SK-N-MC (cell line): ENCODE data around the gene GLUL.
"Not testable (repeated sequence)": the region's sequence is repeated elsewhere in the genome, so short reads cannot be mapped to it uniquely, and the experiment has no call there.

ENCODE experiments used
- DNase-seq: peaks from one replicate; pipeline ENCODE4 v3.0.0-alpha.2; 2011; ENCODE audit warnings: low read depth, low spot score
- H3K27ac ChIP-seq: fragments of 200-600 bp; sonication (generic); 2 replicates; pipeline ENCODE4 v1.5.1; 2016; ENCODE audit warnings: mixed run types
- H3K36me3 ChIP-seq: fragments of 200-600 bp; sonication (generic); 2 replicates; pipeline ENCODE4 v1.6.1; 2017; ENCODE audit warnings: antibody characterized with exemption, low read length, mixed read lengths; ENCODE audit not compliant: insufficient read depth
- H3K4me3 ChIP-seq: fragments of 200-600 bp; sonication (generic); 2 replicates; pipeline ENCODE4 v1.5.1; 2016
- H3K9ac ChIP-seq: fragments of 200-600 bp; sonication (generic); 2 replicates; pipeline ENCODE4 v1.8.0; 2017; ENCODE audit warnings: mixed run types, mixed read lengths; ENCODE audit not compliant: insufficient read length
- H3K9me3 ChIP-seq: fragments of 200-600 bp; sonication (generic); 2 replicates; pipeline ENCODE4 v1.6.1; 2017; ENCODE audit warnings: low read depth, mild to moderate bottlenecking, antibody characterized with exemption, low read length, moderate library complexity, mixed read lengths
- EZH2 ChIP-seq: fragments of 200-600 bp; sonication (generic); IDR thresholded peaks from one replicate; pipeline ENCODE4 v1.6.1; 2017; ENCODE audit warnings: antibody characterized with exemption
- FOXP2 ChIP-seq: optimal IDR thresholded peaks from 2 replicates; pipeline ENCODE3; 2011; ENCODE audit warnings: mild to moderate bottlenecking, moderate library complexity; ENCODE audit not compliant: insufficient read depth; ENCODE audit errors: extremely low read length, control extremely low read depth
- POLR2AphosphoS5 ChIP-seq: IDR thresholded peaks from 2 replicates; pipeline ENCODE4 v1.6.1; 2012; ENCODE audit warnings: mild to moderate bottlenecking, low read depth, low read length, borderline replicate concordance

GLUL gene

DNA sequence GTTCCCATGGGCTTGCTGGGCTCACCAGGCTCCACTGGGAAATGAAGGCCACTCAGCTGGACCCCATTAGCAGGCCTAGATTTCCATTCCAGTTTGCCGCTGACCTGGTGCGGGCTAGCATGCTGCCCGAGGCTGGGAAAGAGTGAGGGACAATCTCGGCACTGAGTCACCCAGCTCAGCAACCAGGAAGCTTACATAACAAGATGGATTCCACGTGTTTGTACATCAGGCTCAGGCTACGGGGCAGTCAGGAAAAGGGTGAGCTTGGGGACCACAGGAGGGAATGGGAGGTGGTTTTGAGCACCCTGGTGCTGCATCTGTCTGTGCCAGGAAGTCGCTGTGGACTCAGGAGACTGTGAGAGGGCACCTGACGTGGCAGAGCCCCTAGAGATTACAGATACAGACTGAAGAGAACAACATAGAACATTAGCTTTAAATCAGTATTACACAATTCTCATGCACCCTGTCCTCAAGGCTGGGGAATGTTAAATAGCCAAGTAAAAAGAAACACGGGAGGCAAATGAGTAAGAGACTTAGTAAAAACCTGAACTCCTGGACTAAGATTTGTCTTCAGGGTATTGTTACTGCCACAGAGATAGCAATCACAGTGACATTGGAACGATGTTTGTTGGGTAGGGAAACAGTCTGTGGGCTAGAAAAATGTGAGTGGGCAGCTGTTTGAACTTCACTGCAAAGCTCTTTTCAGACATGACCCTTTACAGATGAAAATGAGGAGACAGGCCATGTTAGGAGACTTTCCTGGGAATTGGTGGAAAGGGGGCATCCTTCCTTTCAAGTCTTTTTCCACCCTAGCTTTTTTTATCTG, 51.1 kb downstream of the GLUL start:
- Histone ChIP-seq H3K27ac (no peak overlapping the region), H3K36me3 (no peaks in the 10 kb centered on the region), H3K9me3 (no peaks in the 10 kb centered on the region), H3K4me3 (no peak overlapping the region), H3K9ac (no peak overlapping the region)
- no peak for DNase-seq
- TF ChIP-seq EZH2 (no peak), FOXP2 (no peak), POLR2AphosphoS5 (no peak)

DNA sequence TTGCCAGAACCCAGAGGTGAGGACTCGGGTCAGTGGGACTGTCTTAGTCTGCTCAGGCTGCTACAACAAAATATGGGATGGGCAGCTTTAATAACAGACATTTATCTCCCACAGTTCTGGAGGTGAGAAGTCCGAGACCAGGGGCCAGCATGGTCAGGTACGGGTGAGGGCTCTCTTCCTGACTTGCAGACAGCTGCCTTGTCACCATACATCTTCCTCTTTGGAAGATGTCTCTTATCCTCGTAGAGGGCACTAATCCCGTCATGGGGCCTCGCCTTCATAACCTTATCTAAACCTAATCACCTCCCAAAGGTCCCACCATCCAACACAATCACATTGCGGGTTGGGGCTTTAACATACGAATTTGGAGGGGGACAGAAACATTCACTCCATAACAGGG, 51.9 kb downstream of the GLUL start:
- Histone ChIP-seq H3K4me3 (no peak overlapping the region), H3K27ac (no peak overlapping the region), H3K9me3 (no peaks in the 10 kb centered on the region), H3K9ac (no peak overlapping the region), H3K36me3 (no peaks in the 10 kb centered on the region)
- no peak for TF ChIP-seq FOXP2
- no peak for TF ChIP-seq POLR2AphosphoS5
- no peak for TF ChIP-seq EZH2
- no peak for DNase-seq

DNA sequence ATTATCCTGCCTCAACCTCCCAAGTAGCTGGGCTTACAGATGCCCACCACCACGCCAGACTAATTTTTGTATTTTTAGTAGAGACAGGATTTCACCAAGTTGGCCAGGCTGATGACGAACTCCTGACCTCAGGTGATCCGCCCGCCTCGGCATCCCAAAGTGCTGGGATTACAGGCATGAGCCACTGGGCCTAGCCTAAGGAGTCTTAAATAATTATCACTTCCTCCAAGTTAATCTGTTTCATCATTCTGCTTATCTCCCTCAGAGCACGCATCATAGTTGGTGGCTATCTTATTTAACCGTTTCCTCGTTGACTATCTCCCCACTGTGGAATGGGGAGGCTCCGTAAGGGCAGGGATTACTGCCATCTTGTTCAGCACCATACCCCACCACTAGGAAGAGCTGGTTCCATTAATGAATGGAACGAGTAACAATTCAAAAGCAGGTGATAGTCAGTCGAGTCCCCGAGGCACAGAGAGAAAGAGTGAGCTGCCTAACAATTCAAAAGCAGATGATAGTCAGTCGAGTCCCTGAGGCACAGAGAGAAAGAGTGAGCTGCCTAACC, 52.7 kb downstream of the GLUL start:
- DNase-seq, result no peak
- TF ChIP-seq FOXP2 (no peak), EZH2 (no peak), POLR2AphosphoS5 (no peak)

DNA sequence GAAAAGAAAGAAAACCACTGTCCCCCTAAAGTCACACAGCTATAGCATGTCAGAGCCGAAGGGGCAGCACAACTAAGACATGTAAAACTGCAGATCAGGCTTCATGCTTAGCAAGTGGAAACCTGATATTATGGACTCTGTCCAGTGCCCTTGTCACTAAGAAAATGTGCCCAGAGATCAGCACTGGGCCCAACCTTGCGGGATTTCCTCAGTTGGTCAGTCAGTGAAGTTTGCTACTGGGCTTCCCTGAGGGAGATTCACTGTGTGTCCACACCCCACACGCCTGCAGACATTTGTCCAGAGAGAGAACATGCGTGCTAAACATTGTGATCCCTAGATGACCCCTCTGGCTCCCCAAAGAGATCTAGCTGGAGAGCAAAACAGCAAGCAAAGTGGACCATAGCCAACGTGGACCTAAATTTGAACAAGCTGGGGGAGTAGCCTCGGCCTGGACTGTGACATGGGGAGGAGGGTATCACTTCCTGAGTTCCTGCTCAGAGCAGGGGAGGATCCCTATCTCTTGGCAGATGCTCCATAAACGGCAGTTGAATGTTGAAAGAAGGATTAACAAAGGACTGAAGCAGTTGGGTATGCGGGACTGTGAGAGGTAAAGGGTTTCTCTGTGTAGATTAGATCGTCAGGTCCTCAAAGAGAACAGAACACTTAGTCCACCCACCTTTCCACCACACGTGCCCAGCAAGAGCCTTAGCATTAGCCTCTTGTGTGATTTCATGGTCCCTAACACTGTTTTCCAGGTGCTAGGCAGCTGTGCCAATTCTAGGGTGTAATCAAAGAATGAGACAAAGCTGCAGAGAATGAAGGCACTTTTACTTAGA, 53.6 kb downstream of the GLUL start:
- no peak for DNase-seq
- H3K4me3 ChIP-seq, result no peak overlapping the region
- no peak for TF ChIP-seq FOXP2
- TF ChIP-seq POLR2AphosphoS5, result no peak
- no peak for TF ChIP-seq EZH2
- no peaks in the 10 kb centered on the region for H3K9me3 ChIP-seq
- H3K9ac ChIP-seq, result no peak overlapping the region
- no peak overlapping the region for H3K27ac ChIP-seq
- no peaks in the 10 kb centered on the region for H3K36me3 ChIP-seq

More for the DNA sequence above, 52.7 kb downstream of the GLUL start:
- Histone ChIP-seq H3K36me3 (no peaks in the 10 kb centered on the region), H3K9me3 (no peaks in the 10 kb centered on the region), H3K27ac (no peak overlapping the region), H3K9ac (no peak overlapping the region), H3K4me3 (no peak overlapping the region)

DNA sequence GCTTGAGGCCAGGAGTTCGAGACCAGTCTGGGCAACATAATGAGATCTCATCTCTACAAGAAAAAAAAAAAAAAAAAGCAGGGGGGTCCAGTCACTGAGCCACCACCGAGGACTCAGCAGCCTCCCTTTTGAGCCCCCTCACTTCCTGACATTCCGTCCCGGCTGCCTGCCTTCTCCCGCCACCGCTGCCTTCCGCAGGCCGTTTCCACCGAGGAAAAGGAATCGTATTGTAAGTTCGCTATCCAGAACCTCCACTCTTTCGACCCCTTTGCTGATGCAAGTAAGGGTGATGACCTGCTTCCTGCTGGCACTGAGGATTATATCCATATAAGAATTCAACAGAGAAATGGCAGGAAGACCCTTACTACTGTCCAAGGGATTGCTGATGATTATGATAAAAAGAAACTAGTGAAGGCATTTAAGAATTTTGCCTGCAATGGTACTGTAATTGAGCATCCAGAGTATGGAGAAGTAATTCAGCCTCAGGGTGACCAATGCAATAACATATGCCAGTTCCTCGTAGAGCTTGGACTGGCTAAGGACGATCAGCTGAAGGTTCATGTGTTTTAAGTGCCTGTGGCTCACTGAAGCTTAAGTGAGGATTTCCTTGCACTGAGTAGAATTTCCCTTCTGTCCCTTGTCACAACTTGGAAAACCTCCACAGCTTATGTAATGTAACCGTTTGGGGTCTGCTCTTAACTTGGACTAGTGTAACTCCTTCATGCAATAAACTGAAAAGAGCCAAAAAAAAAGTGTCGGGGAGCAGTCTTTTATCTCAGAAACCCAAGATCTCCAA, 55.6 kb downstream of the GLUL start:
- H3K9ac ChIP-seq, result no peak overlapping the region
- H3K27ac ChIP-seq, result no peak overlapping the region
- H3K9me3 ChIP-seq, result no peaks in the 10 kb centered on the region
- H3K4me3 ChIP-seq, result no peak overlapping the region
- no peaks in the 10 kb centered on the region for H3K36me3 ChIP-seq
- no peak for TF ChIP-seq POLR2AphosphoS5
- no peak for TF ChIP-seq EZH2
- TF ChIP-seq FOXP2, result no peak
- no peak for DNase-seq

DNA sequence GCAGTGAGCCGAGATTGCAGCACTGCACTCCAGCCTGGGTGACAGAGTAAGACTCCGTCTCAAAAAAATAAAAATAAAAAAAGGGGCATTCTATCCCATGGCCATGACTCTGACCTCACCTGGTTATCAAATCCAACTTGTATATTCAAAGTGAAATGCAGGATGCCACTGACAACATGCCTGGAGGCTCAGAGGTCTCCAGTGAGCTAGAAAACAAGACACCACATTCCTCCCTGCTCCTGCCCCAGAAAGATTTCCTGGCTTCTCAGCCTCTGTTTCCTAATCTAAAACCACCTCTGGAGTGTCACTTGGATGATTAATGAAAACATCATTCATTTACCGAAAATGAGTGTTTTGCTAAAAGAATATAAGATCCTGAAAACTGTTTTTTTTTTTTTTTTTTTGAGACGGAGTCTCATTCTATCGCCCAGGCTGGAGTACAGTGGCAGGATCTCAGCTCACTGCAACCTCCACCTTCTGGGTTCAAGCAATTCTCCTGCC, 58.5 kb downstream of the GLUL start:
- H3K9me3 ChIP-seq, DNase-seq, H3K4me3 ChIP-seq, H3K27ac ChIP-seq, H3K36me3 ChIP-seq, H3K9ac ChIP-seq: not testable (repeated sequence)

DNA sequence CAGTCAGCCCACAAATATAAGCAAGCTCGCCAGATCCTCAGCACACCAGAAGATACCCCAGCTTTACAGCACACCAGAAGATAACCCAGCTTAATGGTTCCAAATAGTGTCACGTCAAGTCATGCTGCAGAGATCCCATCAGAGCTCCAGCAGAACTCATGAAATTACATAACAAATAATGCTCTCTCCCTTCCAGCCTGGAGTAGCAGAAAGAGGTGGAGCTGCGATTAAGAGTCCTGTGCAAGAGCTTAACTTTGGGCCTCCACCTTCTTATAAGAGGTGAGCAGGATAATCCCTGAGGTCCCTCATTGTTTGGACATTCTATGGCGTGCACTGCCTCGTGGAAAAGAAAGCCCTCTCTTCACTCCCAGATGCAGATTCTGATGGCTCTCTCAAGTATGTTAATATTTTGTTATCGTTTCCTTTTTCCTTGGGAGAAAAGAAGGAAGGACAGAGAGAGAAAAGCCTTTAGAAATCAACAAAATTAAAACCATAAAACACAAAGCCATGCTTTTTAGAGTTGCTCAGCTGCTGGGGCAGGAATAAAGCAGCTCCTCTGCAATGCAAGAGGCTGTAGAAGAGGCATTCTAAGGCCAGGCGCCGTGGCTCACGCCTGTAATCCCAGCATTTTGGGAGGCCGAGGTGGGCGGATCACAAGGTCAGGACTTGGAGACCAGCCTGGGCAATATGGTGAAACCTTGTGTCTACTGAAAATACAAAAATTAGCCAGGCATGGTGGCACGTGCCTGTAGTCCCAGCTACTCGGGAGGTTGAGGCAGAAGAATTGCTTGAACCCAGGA, 59.1 kb downstream of the GLUL start:
- no peak overlapping the region for H3K27ac ChIP-seq
- no peaks in the 10 kb centered on the region for H3K9me3 ChIP-seq
- H3K9ac ChIP-seq, result no peak overlapping the region
- DNase-seq, result no peak
- no peak overlapping the region for H3K4me3 ChIP-seq
- no peak for TF ChIP-seq EZH2
- no peak for TF ChIP-seq FOXP2
- TF ChIP-seq POLR2AphosphoS5, result no peak
- H3K36me3 ChIP-seq, result no peaks in the 10 kb centered on the region
